GM21526 (cell line): ENCODE results near the gene FAM240A.
"Not testable (repeated sequence)": the region's sequence is repeated elsewhere in the genome, so short reads cannot be mapped to it uniquely, and the experiment has no call there.

Experiments
- ATAC-seq: cut with Tn5 transposase; IDR thresholded peaks from one replicate; pipeline ENCODE4 v1.9.1; 2021; ENCODE audit warnings: moderate library complexity; ENCODE audit not compliant: unreplicated experiment, low FRiP score

The FAM240A gene

GRCh38 chr3:46612324-46612723, at the start of gene FAM240A:
FAM240A (plus strand) TSS chr3:46612525; CDS start chr3:46612684, 159 bp downstream.
- no peak for ATAC-seq

- ATAC-seq: no peak
Observed at GRCh38 chr3:46564190-46565021, 47.9 kb upstream of the FAM240A start.

GRCh38 chr3:46565077-46565476, 47.2 kb upstream of the FAM240A start:
- no peak for ATAC-seq

- ATAC-seq: no peak
Observed at GRCh38 chr3:46565607-46566039, 46.7 kb upstream of the FAM240A start.

GRCh38 chr3:46566040-46566641, 46.2 kb upstream of the FAM240A start, which contains the start of gene LRRC2:
LRRC2 (minus strand) TSS chr3:46566302; CDS start chr3:46551591, 14,711 bp downstream.
- ATAC-seq: no peak

- ATAC-seq: no peak
Observed at GRCh38 chr3:46571684-46572083, 40.6 kb upstream of the FAM240A start.

GRCh38 chr3:46573701-46574100, 38.6 kb upstream of the FAM240A start:
- ATAC-seq: no peak

- no peak for ATAC-seq
Observed at GRCh38 chr3:46574243-46574646, 38.1 kb upstream of the FAM240A start.

- ATAC-seq: no peak
Observed at GRCh38 chr3:46574881-46575576, 37.3 kb upstream of the FAM240A start.

GRCh38 chr3:46575577-46576222, 36.6 kb upstream of the FAM240A start:
- ATAC-seq: no peak

GRCh38 chr3:46576386-46576785, 35.9 kb upstream of the FAM240A start:
- no peak for ATAC-seq

- no peak for ATAC-seq
Observed at GRCh38 chr3:46576879-46577278, 35.4 kb upstream of the FAM240A start.

- not testable (repeated sequence) for ATAC-seq
Observed at GRCh38 chr3:46577580-46578249, 34.6 kb upstream of the FAM240A start.

GRCh38 chr3:46578973-46579755, 33.2 kb upstream of the FAM240A start:
- ATAC-seq: no peak

- no peak for ATAC-seq
Observed at GRCh38 chr3:46579756-46580286, 32.5 kb upstream of the FAM240A start.

GRCh38 chr3:46580675-46581074, 31.6 kb upstream of the FAM240A start:
- ATAC-seq: no peak

- no peak for ATAC-seq
Observed at GRCh38 chr3:46584598-46585467, 27.5 kb upstream of the FAM240A start.
